Measurements from ENCODE around the gene TCF25.

TCF25 gene

DNA sequence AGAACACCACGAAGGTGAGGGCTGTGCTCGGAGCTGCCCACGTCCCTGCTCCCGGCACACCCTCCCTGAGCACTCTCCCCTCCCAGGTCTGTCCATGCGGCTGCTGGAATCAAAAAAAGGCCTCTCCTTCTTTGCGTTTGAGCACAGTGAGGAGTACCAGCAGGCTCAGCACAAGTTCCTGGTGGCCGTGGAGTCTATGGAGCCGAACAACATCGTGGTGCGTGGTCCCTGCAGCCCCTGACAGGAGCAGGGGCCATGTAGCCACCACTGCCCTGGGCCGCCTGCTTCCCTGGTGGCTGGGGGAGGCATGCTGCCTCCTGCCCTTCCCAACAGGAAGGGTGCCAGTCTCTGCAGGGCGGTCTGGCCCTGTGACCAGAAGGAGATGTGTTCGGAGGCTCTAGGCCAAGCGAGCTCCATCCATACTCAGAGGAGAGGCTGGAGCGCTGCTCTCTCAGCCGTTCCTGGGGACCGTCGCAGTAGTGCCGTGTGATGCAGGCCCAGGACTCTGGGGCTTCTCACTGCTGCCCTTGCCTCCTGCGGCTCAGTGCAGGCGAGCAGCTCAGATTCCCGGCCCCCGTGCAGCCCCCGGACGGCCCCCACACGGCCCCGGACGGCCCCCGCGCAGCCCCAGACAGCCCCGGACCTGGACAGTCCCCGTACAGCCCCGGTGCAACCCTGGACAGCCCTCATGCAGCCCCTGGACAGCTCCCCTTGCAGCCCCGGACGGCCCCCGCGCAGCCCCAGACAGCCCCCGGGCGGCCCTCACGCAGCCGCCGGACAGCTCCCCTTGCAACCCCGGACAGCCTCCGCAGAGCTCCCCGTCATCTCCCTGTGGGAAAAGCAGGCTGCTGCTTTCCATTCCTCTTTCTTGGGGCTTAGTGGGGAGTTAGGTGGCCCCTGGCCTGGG, 20.5 kb downstream of the TCF25 start:
- TF ChIP-seq, protein P1, sequence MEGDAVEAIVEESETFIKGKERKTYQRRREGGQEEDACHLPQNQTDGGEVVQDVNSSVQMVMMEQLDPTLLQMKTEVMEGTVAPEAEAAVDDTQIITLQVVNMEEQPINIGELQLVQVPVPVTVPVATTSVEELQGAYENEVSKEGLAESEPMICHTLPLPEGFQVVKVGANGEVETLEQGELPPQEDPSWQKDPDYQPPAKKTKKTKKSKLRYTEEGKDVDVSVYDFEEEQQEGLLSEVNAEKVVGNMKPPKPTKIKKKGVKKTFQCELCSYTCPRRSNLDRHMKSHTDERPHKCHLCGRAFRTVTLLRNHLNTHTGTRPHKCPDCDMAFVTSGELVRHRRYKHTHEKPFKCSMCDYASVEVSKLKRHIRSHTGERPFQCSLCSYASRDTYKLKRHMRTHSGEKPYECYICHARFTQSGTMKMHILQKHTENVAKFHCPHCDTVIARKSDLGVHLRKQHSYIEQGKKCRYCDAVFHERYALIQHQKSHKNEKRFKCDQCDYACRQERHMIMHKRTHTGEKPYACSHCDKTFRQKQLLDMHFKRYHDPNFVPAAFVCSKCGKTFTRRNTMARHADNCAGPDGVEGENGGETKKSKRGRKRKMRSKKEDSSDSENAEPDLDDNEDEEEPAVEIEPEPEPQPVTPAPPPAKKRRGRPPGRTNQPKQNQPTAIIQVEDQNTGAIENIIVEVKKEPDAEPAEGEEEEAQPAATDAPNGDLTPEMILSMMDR (IDR thresholded peaks at IDR 0.05; ENCODE audit: insufficient read depth, low read depth, low read length, missing control alignments) = no peak
- DNase-seq (ENCODE audit: low read depth) = no peak
- H3K4me3 ChIP-seq (ENCODE audit: low read depth, low read length) = no peak overlapping the region

- no peak for DNase-seq (ENCODE audit: low read depth)
These were observed 22.3 kb downstream of the TCF25 start for GRCh38 chr16:89895482-89896250.

DNA sequence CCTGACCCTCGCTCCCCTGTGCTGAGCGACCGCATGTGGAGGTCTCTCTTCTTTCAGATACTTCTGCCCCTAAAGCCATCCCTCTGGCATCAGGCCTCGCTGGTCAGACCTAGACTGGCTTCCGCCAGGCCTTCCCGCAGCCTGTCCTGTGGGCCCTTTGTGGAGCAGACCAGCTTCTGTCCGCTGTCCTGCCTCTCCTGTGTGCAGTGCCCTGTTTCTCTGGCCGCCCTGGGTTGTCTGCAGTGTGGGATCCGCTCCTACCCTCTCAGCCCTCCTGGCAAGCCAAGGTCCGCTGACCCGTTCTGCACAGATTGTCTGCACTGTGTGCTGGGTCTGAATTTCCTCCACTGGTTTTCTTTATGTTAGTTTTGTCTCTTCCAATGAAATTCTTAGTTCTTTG, 23.8 kb downstream of the TCF25 start:
- no peak overlapping the region for H3K4me3 ChIP-seq (ENCODE audit: low read depth, low read length)
- TF ChIP-seq, protein P1 (IDR thresholded peaks at IDR 0.05; ENCODE audit: insufficient read depth, low read depth, low read length, missing control alignments) = no peak
- no peak for DNase-seq (ENCODE audit: low read depth)

More at GRCh38 chr16:89895482-89896250, 22.3 kb downstream of the TCF25 start:
- TF ChIP-seq, protein P1 (IDR thresholded peaks at IDR 0.05; ENCODE audit: insufficient read depth, low read depth, low read length, missing control alignments) = no peak
- H3K4me3 ChIP-seq (ENCODE audit: low read depth, low read length) = no peak overlapping the region

DNA sequence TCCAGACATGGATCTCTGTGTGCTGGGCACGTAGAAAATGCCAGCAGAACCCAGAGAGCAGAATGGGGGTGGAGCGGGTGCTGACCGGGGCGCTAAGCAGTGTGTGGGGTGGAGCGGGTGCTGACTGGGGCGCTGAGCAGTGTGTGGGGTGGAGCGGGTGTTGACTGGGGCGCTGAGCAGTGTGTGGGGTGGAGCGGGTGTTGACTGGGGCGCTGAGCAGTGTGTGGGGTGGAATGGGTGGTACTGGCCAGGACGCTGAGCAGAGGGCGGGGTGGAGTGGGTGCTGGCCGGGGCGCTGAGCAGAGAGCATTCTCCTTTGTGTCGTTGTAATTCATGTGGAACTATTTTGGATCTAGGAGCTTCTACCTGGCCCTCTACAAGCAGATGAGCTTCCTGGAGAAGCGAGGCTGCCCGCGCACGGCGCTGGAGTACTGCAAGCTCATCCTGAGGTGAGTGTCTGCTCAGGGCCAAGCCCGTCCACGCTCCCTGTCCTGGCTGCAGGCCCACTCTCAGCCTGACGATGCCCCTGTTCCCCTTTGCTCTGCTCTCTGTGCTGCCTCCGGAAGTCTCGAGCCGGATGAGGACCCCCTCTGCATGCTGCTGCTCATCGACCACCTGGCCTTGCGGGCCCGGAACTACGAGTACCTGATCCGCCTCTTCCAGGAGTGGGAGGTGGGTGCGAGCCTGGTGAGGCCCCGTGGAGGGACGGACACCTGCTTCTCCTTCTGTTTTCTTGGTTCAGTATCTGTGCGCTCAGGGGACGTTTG, 25.0 kb downstream of the TCF25 start:
- no peak overlapping the region for H3K4me3 ChIP-seq (ENCODE audit: low read depth, low read length)
- DNase-seq (ENCODE audit: low read depth) = no peak
- TF ChIP-seq, protein P1 (IDR thresholded peaks at IDR 0.05; ENCODE audit: insufficient read depth, low read depth, low read length, missing control alignments) = no peak

GRCh38 chr16:89899879-89900481, 26.6 kb downstream of the TCF25 start:
- no peak overlapping the region for H3K4me3 ChIP-seq (ENCODE audit: low read depth, low read length)
- DNase-seq (ENCODE audit: low read depth) = no peak
- TF ChIP-seq, protein P1 (IDR thresholded peaks at IDR 0.05; ENCODE audit: insufficient read depth, low read depth, low read length, missing control alignments) = no peak

DNA sequence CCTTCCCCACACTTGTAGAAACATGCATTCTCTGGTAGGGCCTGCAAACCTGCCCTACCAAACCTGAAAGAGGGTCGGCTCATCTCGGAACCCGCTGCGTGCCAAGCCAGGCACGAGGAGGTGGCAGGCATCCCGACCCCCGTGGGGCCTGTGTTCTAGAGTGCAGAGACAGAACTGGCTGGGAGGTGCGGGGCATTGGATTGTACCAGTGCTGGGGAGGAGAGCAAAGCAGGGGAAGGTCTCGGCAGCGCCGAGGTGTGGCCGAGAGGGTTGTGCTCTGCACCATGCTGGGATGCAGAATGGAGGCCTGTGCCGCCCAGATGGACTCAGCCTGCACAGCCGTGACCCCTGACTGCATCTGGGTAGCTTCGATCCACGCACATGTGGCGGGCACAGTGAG, 27.5 kb downstream of the TCF25 start:
- no peak overlapping the region for H3K4me3 ChIP-seq (ENCODE audit: low read depth, low read length)
- no peak for DNase-seq (ENCODE audit: low read depth)
- TF ChIP-seq, protein P1 (IDR thresholded peaks at IDR 0.05; ENCODE audit: insufficient read depth, low read depth, low read length, missing control alignments) = no peak
